GM21367 (cell line): ENCODE results near the gene SH2D6.
"Not testable (repeated sequence)": the region's sequence is repeated elsewhere in the genome, so short reads cannot be mapped to it uniquely, and the experiment has no call there.

Experiments
- ATAC-seq: cut with Tn5 transposase; IDR thresholded peaks from one replicate; pipeline ENCODE4 v1.9.1; 2021; ENCODE audit not compliant: unreplicated experiment

The SH2D6 gene

GRCh38 chr2:85468096-85468703 lies 49.7 kb downstream of the SH2D6 start:
- ATAC-seq = no peak

GRCh38 chr2:85468704-85469349 lies 50.3 kb downstream of the SH2D6 start:
- ATAC-seq = no peak

- no peak for ATAC-seq
Measured at GRCh38 chr2:85470850-85471800, 52.6 kb downstream of the SH2D6 start.

DNA sequence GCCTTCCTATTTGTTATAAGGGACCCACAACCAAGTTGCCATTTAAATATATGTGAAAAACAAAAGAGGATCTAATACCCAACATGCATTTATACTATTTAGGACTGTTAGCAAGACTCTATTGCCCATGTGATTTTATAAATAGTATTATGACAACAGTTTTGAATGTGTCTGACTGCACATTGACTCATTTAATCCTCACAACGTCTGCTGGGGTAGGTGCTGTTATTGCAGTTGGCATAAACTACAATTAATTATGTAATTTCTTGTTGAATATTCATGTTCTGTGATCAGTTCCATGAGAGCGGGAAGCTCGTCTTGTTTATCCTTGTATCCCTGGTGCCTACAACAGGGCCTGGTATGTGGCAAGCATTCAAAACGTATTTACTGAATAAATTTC lies 53.7 kb downstream of the SH2D6 start:
- ATAC-seq = no peak

DNA sequence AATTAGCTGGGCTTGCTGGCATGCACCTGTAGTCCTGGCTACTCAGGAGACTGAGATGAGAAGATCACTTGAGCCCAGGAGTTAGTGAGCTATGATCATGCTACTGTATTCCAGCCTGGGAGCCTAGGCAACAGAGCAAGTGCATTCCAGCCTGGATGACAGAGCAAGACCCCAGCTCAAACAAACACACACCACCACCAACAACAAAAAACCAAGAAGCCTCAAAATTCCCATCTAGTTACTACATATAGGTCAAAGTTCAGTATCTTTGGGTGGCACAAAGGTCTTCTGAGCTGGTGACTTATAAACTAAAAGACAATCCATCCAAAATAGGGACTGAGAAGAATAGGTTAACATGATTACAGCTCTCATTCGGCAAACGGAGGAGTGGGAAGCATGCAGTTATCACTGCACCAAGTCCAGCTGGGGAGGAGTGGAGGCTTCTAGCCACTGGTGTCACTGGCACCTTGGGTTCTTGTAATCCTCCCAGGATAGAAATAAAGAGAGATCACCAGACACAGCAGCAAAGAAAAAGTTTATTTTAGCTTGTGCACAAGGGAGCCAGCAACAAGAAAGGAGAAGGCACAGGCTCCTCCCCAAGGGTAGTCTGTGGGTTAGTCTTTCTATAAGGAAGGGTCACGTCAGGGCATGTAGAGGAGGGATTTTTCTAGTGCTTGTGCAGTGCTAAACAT lies 57.4 kb downstream of the SH2D6 start:
- no peak for ATAC-seq

GRCh38 chr2:85476624-85477023 lies 58.1 kb downstream of the SH2D6 start:
- ATAC-seq = no peak

DNA sequence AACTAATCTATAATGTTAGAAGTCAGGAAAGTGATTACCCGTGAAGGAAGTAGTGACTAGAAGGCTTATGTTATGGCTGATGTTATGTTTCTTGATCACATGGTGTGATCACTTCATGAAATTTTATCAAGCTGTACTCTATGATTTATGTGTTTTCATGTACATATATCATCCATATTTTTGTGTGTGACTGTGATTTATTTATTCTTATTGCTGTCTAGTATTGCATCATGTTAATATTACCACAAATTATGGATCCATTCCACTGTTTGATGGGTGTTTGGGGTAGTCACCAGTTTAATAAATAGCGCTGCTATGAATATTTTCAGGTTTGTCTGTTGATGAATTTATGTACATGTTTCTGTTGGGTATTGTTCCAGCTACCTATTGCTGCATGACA lies 59.4 kb downstream of the SH2D6 start:
- ATAC-seq = no peak

DNA sequence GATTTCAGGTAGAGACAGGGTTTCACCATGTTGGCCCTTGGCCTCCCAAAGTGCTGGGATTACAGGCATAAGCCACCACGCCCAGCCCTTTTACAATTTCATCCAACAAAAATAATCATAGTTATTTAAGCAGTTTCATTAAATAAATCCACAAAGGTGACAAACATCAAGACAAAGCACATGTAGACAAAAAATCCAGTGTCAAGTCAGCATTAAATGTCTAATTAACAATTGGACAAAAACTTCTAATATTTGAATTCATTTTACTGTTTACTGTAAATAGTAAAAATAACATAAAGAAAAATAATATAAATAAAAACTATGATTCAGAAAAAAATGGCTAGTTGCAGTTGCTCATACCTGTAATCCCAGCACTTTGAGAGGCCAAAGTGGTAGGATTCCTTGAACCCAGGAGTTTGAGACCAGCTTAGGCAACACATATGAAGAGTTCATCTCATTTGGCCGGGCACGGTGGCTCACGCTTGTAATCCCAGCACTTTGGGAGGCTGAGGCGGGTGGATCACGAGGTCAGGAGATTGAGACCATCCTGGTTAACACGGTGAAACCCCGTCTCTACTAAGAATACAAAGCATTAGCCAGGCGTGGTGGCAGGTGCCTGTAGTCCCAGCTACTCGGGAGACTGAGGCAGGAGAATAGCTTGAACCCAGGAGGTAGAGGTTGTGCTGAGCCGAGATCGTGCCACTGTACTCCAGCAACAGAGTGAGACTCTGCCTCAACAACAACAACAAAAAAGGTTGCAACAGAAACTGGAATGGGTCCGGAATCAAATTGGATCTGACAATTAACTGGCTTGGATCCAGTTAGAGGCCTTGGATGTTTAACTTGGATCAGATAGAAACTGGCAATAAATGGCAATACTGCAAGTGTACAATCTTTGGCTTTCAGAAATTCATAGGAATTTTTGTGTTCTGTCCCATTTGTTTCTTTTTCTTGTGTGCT lies 63.6 kb downstream of the SH2D6 start:
- ATAC-seq = no peak

- not testable (repeated sequence) for ATAC-seq
Measured at GRCh38 chr2:85484615-85485014, 66.1 kb downstream of the SH2D6 start.

- no peak for ATAC-seq
Measured at GRCh38 chr2:85485815-85486214, 67.3 kb downstream of the SH2D6 start.
